Erythroblast (primary cell): Measurements from ENCODE around the gene RIN3.

Experiments used
- GATA1 ChIP-seq: IDR thresholded peaks from 2 replicates; pipeline ENCODE4 v1.6.1; 2011; ENCODE audit warnings: low read depth, mild to moderate bottlenecking, control low read depth, low read length, moderate library complexity
- POLR2A ChIP-seq: IDR thresholded peaks from 2 replicates; pipeline ENCODE4 v1.6.1; 2011; ENCODE audit warnings: mild to moderate bottlenecking, low read length

DNA sequence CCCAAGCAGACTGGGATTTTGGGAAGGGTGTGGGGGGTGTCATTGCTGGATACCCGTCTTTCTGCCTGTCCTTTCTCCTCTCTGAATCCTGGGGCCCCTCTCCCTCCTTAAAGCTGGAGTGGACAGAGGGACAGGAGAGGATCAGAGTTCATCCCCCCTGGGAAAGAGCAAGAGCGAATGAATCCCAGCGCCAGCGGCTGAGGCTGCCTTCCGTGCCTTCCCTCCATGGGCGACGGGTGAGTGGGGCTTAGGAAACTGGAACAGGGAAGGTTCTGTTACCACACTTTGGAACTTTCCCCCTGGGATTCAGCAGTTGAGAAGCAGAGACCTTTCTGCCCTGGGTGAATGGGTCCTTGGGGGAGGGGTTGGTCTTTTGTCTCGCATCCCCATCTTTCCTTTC, 16.2 kb upstream of the RIN3 start:
- TF ChIP-seq POLR2A (no peak), GATA1 (no peak)
